K562 (cell line): ENCODE results near the gene ST14. TPM values are rescaled to one million over a fixed set of nuclear protein-coding genes. Genes with fewer than 3 reads are reported as not detected.

Experiments
- ATAC-seq: fragments of 200-7000 bp; cut with Tn5 transposase; 3 replicates; pipeline ENCODE4 v1.9.1; 2020; ENCODE audit warnings: moderate library complexity
- BruUV-seq: library from RNA; stranded (reverse); fragments of 400-500 nt; replicated peaks from 2 replicates; lab custom pipeline; 2021; lab: Mats Ljungman, UMichigan
- CTCF ChIA-PET: fragments of 300-600 bp; formaldehyde crosslinking; extraction: SDS; loops from one replicate; lab custom pipeline; 2021; ENCODE audit warnings: low intra/inter-chr PET ratio; lab: Yijun Ruan, JAX
- POLR2A ChIA-PET: fragments of 300-600, 350-650 bp; sonication (Branson Sonifier 250); formaldehyde crosslinking; extraction: SDS; loops from one replicate; lab custom pipeline; 2021; ENCODE audit warnings: antibody characterized with exemption, inconsistent platforms; lab: Yijun Ruan, JAX
- DNase-seq, 4 experiments: peaks; one replicate each; pipeline versions ENCODE4 v3.0.0 to v3.0.0-alpha.2; 2011 to 2018; ENCODE audit warnings: low spot score in 3 of 4, mixed read lengths in 3 of 4; ENCODE audit errors: extremely low read depth in 1 of 4
- FAIRE-seq: peaks from 2 replicates; lab custom pipeline; 2011; peaks lifted over from hg19 to GRCh38; lab: Jason Lieb, UNC
- H2AFZ ChIP-seq: 2 replicates; pipeline ENCODE4 v1.6.0; 2011; ENCODE audit warnings: low read depth, low read length, control low read depth, inconsistent platforms
- H3K27ac ChIP-seq: fragments of 200-600 bp; 3 replicates; pipeline ENCODE4 v1.8.0; 2011; ENCODE audit warnings: low read depth, mild to moderate bottlenecking, control low read depth, inconsistent platforms, low read length, moderate library complexity, mixed read lengths; ENCODE audit errors: extremely low read depth
- H3K27me3 ChIP-seq, 2 experiments: fragments of 300-600 bp in 1 of 2; 2 replicates in 1 of 2; 3 replicates in 1 of 2; pipeline versions ENCODE4 v1.6.0 to v1.8.0; 2011; ENCODE audit warnings: inconsistent platforms in 2 of 2, low read length in 2 of 2, mild to moderate bottlenecking in 1 of 2, mixed read lengths in 1 of 2, moderate library complexity in 1 of 2; ENCODE audit not compliant: control insufficient read depth in 2 of 2, insufficient read depth in 2 of 2
- H3K36me3 ChIP-seq: fragments of 300-600 bp; 3 replicates; pipeline ENCODE4 v1.8.0; 2011; ENCODE audit warnings: mild to moderate bottlenecking, low read length, inconsistent platforms; ENCODE audit not compliant: control insufficient read depth, insufficient read depth
- H3K4me1 ChIP-seq, 2 experiments: fragments of 200-600 bp in 1 of 2; replicated peaks in 1 of 2; 2 replicates in 1 of 2; 3 replicates in 1 of 2; pipeline versions ENCODE4 v1.5.1 to v1.8.0; 2011; ENCODE audit warnings: inconsistent platforms in 2 of 2, low read length in 2 of 2, mild to moderate bottlenecking in 1 of 2, mixed read lengths in 1 of 2, moderate library complexity in 1 of 2; ENCODE audit not compliant: control insufficient read depth in 2 of 2, insufficient read depth in 2 of 2
- H3K4me2 ChIP-seq: 2 replicates; pipeline ENCODE4 v1.6.1; 2011; ENCODE audit warnings: low read length, control low read depth, inconsistent platforms, mixed read lengths; ENCODE audit not compliant: insufficient read depth
- H3K4me3 ChIP-seq: fragments of 200-600 bp; sonication (generic), shearing (Covaris generic); 2 replicates; pipeline ENCODE4 v1.5.1; 2016; ENCODE audit warnings: control low read depth, inconsistent platforms
- H3K79me2 ChIP-seq: fragments of 200-600 bp; 3 replicates; pipeline ENCODE4 v1.8.0; 2011; ENCODE audit warnings: low read length, inconsistent platforms; ENCODE audit not compliant: control insufficient read depth, insufficient read depth
- H3K9ac ChIP-seq, 2 experiments: 2 replicates each; pipeline versions ENCODE4 v1.6.0 to v1.6.1; 2011; ENCODE audit warnings: low read depth in 2 of 2, low read length in 2 of 2, control low read depth in 1 of 2, inconsistent platforms in 1 of 2, mild to moderate bottlenecking in 1 of 2, mixed read lengths in 1 of 2; ENCODE audit not compliant: insufficient read depth in 1 of 2
- H3K9me1 ChIP-seq: one replicate; pipeline ENCODE4 v1.6.0; 2011; ENCODE audit warnings: inconsistent platforms, mild to moderate bottlenecking, low read length, moderate library complexity; ENCODE audit not compliant: control insufficient read depth, insufficient read depth
- H3K9me3 ChIP-seq: replicated peaks from 2 replicates; pipeline ENCODE4 v1.5.1; 2011; ENCODE audit warnings: low read depth, low read length, inconsistent platforms; ENCODE audit not compliant: control insufficient read depth, insufficient read depth
- H4K20me1 ChIP-seq: replicated peaks from 2 replicates; pipeline ENCODE4 v1.6.1; 2011; ENCODE audit warnings: low read length, inconsistent platforms, mixed read lengths; ENCODE audit not compliant: control insufficient read depth, insufficient read depth
- ARID1B ChIP-seq: fragments of 450-650 bp; IDR thresholded peaks from 2 replicates; pipeline ENCODE4 v1.6.1; 2016; ENCODE audit warnings: antibody characterized with exemption, mild to moderate bottlenecking, inconsistent platforms
- CHD4 ChIP-seq: fragments of 200-600 bp; sonication (generic); IDR thresholded peaks from 3 replicates; pipeline ENCODE4 v1.6.1; 2012; ENCODE audit warnings: low read depth, mild to moderate bottlenecking, mixed read lengths, low read length, inconsistent platforms; ENCODE audit not compliant: insufficient read depth, insufficient replicate concordance, poor library complexity, severe bottlenecking
- DNMT1 ChIP-seq: fragments of 450-650 bp; IDR thresholded peaks from 2 replicates; pipeline ENCODE4 v1.6.1; 2016; ENCODE audit warnings: antibody characterized with exemption, mild to moderate bottlenecking
- EWSR1 ChIP-seq: fragments of 450-650 bp; IDR thresholded peaks from 2 replicates; pipeline ENCODE4 v1.6.1; 2018; ENCODE audit warnings: borderline replicate concordance, mild to moderate bottlenecking, low read depth, moderate library complexity; ENCODE audit not compliant: partially characterized antibody
- GABPB2 ChIP-seq: fragments of 250-450 bp; sonication (Bioruptor Pico); conservative IDR thresholded peaks from 2 replicates; pipeline ENCODE4 v1.5.1; 2021; ENCODE audit warnings: mild to moderate bottlenecking
- HOXB6 ChIP-seq: fragments of 250-450 bp; sonication (Bioruptor Pico); IDR thresholded peaks from 2 replicates; pipeline ENCODE4 v1.5.1; 2022; ENCODE audit warnings: mild to moderate bottlenecking, borderline replicate concordance
- MCM2 ChIP-seq: fragments of 450-650 bp; IDR thresholded peaks from 2 replicates; pipeline ENCODE4 v1.6.1; 2017; ENCODE audit warnings: low read depth, mild to moderate bottlenecking
- PHTF2 ChIP-seq: fragments of 250-450 bp; sonication (Bioruptor Pico); IDR thresholded peaks from 2 replicates; pipeline ENCODE4 v1.5.0; 2021; ENCODE audit warnings: mild to moderate bottlenecking
- SMARCE1 ChIP-seq: fragments of 450-650 bp; IDR thresholded peaks from 2 replicates; pipeline ENCODE4 v1.7.1; 2016; ENCODE audit warnings: mild to moderate bottlenecking
- SRF ChIP-seq, 2 experiments: fragments of 250-450, 450-650 bp in 1 of 2; sonication (Bioruptor Pico) in 1 of 2; sonication (generic) in 1 of 2; formaldehyde crosslinking; IDR thresholded peaks; 2 replicates each; pipeline versions ENCODE4 v1.5.0 to v1.5.1; 2020 to 2022; ENCODE audit warnings: mild to moderate bottlenecking in 1 of 2, missing genetic modification reagents in 1 of 2
- TCF7 ChIP-seq: sonication (generic); IDR thresholded peaks from 2 replicates; pipeline ENCODE4 v1.6.1; 2016; ENCODE audit warnings: antibody characterized with exemption, borderline replicate concordance
- ZNF551 ChIP-seq: fragments of 250-450 bp; sonication (Bioruptor Pico); IDR thresholded peaks from 2 replicates; pipeline ENCODE4 v1.5.0; 2021; ENCODE audit warnings: mild to moderate bottlenecking, moderate library complexity
- in situ Hi-C: fragments of 300-500 bp; cut with MboI; formaldehyde crosslinking; loops from 4 replicates; pipeline ENCODE4 v1.15.0; 2018; ENCODE audit warnings: inconsistent platforms, mixed read lengths
- intact Hi-C: fragments of 100-400 bp; cut with micrococcal nuclease; formaldehyde crosslinking; loops from 2 replicates; pipeline ENCODE4 v1.14.2; 2022
- polyA plus RNA-seq, 8 experiments: library from polyadenylated mRNA; depleted of rRNA in 4 of 8; stranded (reverse) in 5 of 8; unstranded in 3 of 8; fragments of >200 nt; fragmentation: Nextera tagmentation in 2 of 8; fragmentation: Illumina TruSeq in 1 of 8; extraction: Ambion mirVana in 2 of 8; extraction: Trizol in 1 of 8; gene quantifications; 2 replicates each; pipeline versions ENCODE4 v1.2.1 to v1.2.3, GENCODE V29; 2011 to 2014; ENCODE audit warnings: inconsistent platforms in 1 of 8, missing spikeins in 1 of 8
- total RNA-seq, 7 experiments: library from RNA; depleted of rRNA in 6 of 7; stranded (reverse); fragments of >200 nt in 6 of 7; fragmentation: Illumina TruSeq in 2 of 7; extraction: Trizol in 2 of 7; gene quantifications; 2 replicates each; pipeline versions ENCODE4 v1.2.1 to v1.2.3, GENCODE V29; 2011 to 2021; ENCODE audit warnings: low replicate concordance in 1 of 7
- TF ChIP-seq, protein P1 (sequence below): sonication (generic); formaldehyde crosslinking; IDR thresholded peaks from 2 replicates; pipeline ENCODE4 v1.8.0; 2022; ENCODE audit warnings: missing genetic modification reagents, mild to moderate bottlenecking, borderline replicate concordance
- TF ChIP-seq, protein P2 (sequence below): fragments of 450-650 bp; IDR thresholded peaks from 2 replicates; pipeline ENCODE4 v1.6.1; 2018; ENCODE audit not compliant: partially characterized antibody
- TF ChIP-seq, protein P3 (sequence below): sonication (generic); formaldehyde crosslinking; IDR thresholded peaks from 2 replicates; pipeline ENCODE4 v1.8.0; 2022; ENCODE audit warnings: mild to moderate bottlenecking, missing genetic modification reagents

Gene ST14
- total and polyA plus RNA-seq, 9 of the 15 experiments (the other 6 are each of a cell fraction or from before 2014, with no cell fraction given), result 0.08 to 0.20 TPM; not detected in 7

DNA sequence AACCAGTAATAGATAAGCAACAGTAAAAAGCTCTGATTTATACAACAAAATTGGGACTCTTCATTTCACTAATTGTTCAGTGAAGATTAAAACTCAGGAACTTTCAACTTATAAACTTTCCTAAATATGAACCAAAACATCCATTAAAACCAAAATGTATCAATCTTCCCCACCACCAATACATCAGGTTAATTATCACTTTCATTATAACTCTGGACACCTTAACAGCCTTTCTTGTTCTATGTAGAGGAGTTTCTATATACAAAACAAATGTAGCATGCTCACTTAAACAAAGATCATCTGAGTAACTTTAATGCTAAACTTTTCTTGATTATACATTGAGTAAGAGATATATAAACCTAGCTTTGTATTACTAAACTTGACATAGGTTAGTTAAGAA, 74.7 kb downstream of the ST14 start:
- Histone ChIP-seq H3K79me2 (no peaks in the 10 kb centered on the region), H3K27me3 (no peaks in the 10 kb centered on the region), H3K4me3 (no peak overlapping the region), H2AFZ (no peak overlapping the region), H3K9ac (no peak overlapping the region), H3K36me3 (peaks cover 21% of the 10 kb centered on the region), H3K27ac (no peak overlapping the region), H4K20me1 (no peaks in the 10 kb centered on the region), H3K9me3 (no peaks in the 10 kb centered on the region), H3K4me2 (no peak overlapping the region), H3K4me1 (no peaks in the 10 kb centered on the region), H3K9me1 (no peaks in the 10 kb centered on the region)
- no peak for ATAC-seq
- in situ Hi-C loops, result no loop called here
- FAIRE-seq, result no peak
- DNase-seq, result no peak
- TF ChIP-seq, protein P1, sequence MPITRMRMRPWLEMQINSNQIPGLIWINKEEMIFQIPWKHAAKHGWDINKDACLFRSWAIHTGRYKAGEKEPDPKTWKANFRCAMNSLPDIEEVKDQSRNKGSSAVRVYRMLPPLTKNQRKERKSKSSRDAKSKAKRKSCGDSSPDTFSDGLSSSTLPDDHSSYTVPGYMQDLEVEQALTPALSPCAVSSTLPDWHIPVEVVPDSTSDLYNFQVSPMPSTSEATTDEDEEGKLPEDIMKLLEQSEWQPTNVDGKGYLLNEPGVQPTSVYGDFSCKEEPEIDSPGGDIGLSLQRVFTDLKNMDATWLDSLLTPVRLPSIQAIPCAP (CRISPR knock-in tag), result no peak
- TF ChIP-seq SMARCE1, result no peak
- no peak for TF ChIP-seq DNMT1
- no peak for TF ChIP-seq EWSR1
- no peak for TF ChIP-seq ZNF551
- TF ChIP-seq SRF (CRISPR knock-in tag; IDR thresholded peaks at IDR 0.05), result no peak
- TF ChIP-seq MCM2, result no peak
- TF ChIP-seq, protein P2, sequence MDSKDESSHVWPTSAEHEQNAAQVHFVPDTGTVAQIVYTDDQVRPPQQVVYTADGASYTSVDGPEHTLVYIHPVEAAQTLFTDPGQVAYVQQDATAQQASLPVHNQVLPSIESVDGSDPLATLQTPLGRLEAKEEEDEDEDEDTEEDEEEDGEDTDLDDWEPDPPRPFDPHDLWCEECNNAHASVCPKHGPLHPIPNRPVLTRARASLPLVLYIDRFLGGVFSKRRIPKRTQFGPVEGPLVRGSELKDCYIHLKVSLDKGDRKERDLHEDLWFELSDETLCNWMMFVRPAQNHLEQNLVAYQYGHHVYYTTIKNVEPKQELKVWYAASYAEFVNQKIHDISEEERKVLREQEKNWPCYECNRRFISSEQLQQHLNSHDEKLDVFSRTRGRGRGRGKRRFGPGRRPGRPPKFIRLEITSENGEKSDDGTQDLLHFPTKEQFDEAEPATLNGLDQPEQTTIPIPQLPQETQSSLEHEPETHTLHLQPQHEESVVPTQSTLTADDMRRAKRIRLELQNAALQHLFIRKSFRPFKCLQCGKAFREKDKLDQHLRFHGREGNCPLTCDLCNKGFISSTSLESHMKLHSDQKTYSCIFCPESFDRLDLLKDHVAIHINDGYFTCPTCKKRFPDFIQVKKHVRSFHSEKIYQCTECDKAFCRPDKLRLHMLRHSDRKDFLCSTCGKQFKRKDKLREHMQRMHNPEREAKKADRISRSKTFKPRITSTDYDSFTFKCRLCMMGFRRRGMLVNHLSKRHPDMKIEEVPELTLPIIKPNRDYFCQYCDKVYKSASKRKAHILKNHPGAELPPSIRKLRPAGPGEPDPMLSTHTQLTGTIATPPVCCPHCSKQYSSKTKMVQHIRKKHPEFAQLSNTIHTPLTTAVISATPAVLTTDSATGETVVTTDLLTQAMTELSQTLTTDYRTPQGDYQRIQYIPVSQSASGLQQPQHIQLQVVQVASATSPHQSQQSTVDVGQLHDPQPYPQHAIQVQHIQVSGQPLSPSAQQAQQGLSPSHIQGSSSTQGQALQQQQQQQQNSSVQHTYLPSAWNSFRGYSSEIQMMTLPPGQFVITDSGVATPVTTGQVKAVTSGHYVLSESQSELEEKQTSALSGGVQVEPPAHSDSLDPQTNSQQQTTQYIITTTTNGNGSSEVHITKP, result no peak
- no peak for TF ChIP-seq GABPB2 (CRISPR knock-in tag)
- TF ChIP-seq TCF7, result no peak
- TF ChIP-seq HOXB6, result no peak
- no peak for TF ChIP-seq ARID1B
- TF ChIP-seq, protein P3, sequence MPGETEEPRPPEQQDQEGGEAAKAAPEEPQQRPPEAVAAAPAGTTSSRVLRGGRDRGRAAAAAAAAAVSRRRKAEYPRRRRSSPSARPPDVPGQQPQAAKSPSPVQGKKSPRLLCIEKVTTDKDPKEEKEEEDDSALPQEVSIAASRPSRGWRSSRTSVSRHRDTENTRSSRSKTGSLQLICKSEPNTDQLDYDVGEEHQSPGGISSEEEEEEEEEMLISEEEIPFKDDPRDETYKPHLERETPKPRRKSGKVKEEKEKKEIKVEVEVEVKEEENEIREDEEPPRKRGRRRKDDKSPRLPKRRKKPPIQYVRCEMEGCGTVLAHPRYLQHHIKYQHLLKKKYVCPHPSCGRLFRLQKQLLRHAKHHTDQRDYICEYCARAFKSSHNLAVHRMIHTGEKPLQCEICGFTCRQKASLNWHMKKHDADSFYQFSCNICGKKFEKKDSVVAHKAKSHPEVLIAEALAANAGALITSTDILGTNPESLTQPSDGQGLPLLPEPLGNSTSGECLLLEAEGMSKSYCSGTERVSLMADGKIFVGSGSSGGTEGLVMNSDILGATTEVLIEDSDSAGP (CRISPR knock-in tag), result no peak
- TF ChIP-seq PHTF2 (CRISPR knock-in tag), result no peak
- TF ChIP-seq CHD4, result no peak
- POLR2A ChIA-PET, result interaction anchor here (0.5 kb wide), 1 partner anchor 132 kb away, joined by 4 read pairs; no protein-coding TSS in a partner anchor
- no TSS peak for BruUV-seq
- intact Hi-C loops, result no loop called here
- CTCF ChIA-PET, result no interaction called here
